HepG2 (cell line): Measurements from ENCODE around the gene ARL5A. TPM values are rescaled to one million over a fixed set of nuclear protein-coding genes. Genes with fewer than 3 reads are reported as not detected.

Source experiments
- ATAC-seq: fragments of 200-7000 bp; cut with Tn5 transposase; 3 replicates; pipeline ENCODE4 v1.9.1; 2020; ENCODE audit warnings: mild to moderate bottlenecking, moderate library complexity
- BruUV-seq: library from RNA; stranded (reverse); fragments of 400-500 nt; replicated peaks from 2 replicates; lab custom pipeline; 2021; lab: Mats Ljungman, UMichigan
- CTCF ChIA-PET: fragments of 300-600 bp; formaldehyde crosslinking; extraction: SDS; loops from one replicate; lab custom pipeline; 2021; ENCODE audit warnings: low total read pairs, inconsistent platforms, low intra/inter-chr PET ratio; lab: Yijun Ruan, JAX
- POLR2A ChIA-PET: fragments of 350-600 bp; sonication (Branson Sonifier 250); formaldehyde crosslinking; loops from one replicate; lab custom pipeline; 2020; ENCODE audit warnings: antibody characterized with exemption, inconsistent platforms; lab: Yijun Ruan, JAX
- DNase-seq: peaks from one replicate; pipeline ENCODE4 v3.0.0-alpha.2; 2015; ENCODE audit warnings: low spot score
- FAIRE-seq: peaks from 3 replicates; lab custom pipeline; 2011; peaks lifted over from hg19 to GRCh38; lab: Jason Lieb, UNC
- H2AFZ ChIP-seq: one replicate; pipeline ENCODE4 v1.6.1; 2011; ENCODE audit warnings: low read length, inconsistent platforms
- H3K27ac ChIP-seq: fragments of 300-600 bp; 3 replicates; pipeline ENCODE4 v1.8.0; 2011; ENCODE audit warnings: mixed run types, mild to moderate bottlenecking, mixed read lengths, low read length, inconsistent platforms; ENCODE audit not compliant: insufficient read depth; ENCODE audit errors: extremely low read length
- H3K27me3 ChIP-seq, 2 experiments: fragments of 200-600 bp in 1 of 2; 2 replicates in 1 of 2; 3 replicates in 1 of 2; pipeline versions ENCODE4 v1.6.0 to v1.8.0; 2011; ENCODE audit warnings: low read length in 2 of 2, mild to moderate bottlenecking in 2 of 2, moderate library complexity in 2 of 2, inconsistent platforms in 1 of 2; ENCODE audit not compliant: insufficient read depth in 2 of 2, control insufficient read depth in 1 of 2
- H3K36me3 ChIP-seq, 2 experiments: fragments of 200-600 bp in 1 of 2; replicated peaks in 1 of 2; 2 replicates in 1 of 2; 3 replicates in 1 of 2; pipeline versions ENCODE4 v1.5.1 to v1.8.0; 2011; ENCODE audit warnings: low read length in 2 of 2, inconsistent platforms in 1 of 2; ENCODE audit not compliant: insufficient read depth in 2 of 2, control insufficient read depth in 1 of 2
- H3K4me1 ChIP-seq: 2 replicates; pipeline ENCODE4 v1.5.1; 2012; ENCODE audit warnings: low read length, inconsistent platforms; ENCODE audit not compliant: insufficient read depth
- H3K4me2 ChIP-seq: 2 replicates; pipeline ENCODE4 v1.6.0; 2011; ENCODE audit warnings: low read depth, low read length, inconsistent platforms
- H3K4me3 ChIP-seq, 3 experiments: fragments of 200-600 bp in 1 of 3; sonication (generic), shearing (Covaris generic) in 1 of 3; replicated peaks in 1 of 3; 2 replicates each; pipeline ENCODE4 v1.5.1; 2011 to 2016; ENCODE audit warnings: low read length in 3 of 3, inconsistent platforms in 2 of 3, low read depth in 2 of 3, mild to moderate bottlenecking in 2 of 3, control low read depth in 1 of 3, mixed read lengths in 1 of 3; ENCODE audit not compliant: insufficient read depth in 1 of 3
- H3K79me2 ChIP-seq: one replicate; pipeline ENCODE4 v1.6.1; 2011; ENCODE audit warnings: low read length, inconsistent platforms; ENCODE audit not compliant: insufficient read depth
- H3K9ac ChIP-seq: 2 replicates; pipeline ENCODE4 v1.6.0; 2011; ENCODE audit warnings: mild to moderate bottlenecking, low read depth, low read length, inconsistent platforms; ENCODE audit not compliant: insufficient read depth
- H3K9me3 ChIP-seq: 2 replicates; pipeline ENCODE4 v1.5.1; 2012; ENCODE audit warnings: mild to moderate bottlenecking, low read length
- H4K20me1 ChIP-seq: 2 replicates; pipeline ENCODE4 v1.6.0; 2011; ENCODE audit warnings: inconsistent platforms, mild to moderate bottlenecking, low read length, moderate library complexity; ENCODE audit not compliant: insufficient read depth
- CREBL2 ChIP-seq: sonication (generic); formaldehyde crosslinking; IDR thresholded peaks from 2 replicates; pipeline ENCODE4 v1.8.1; 2023; ENCODE audit warnings: missing genetic modification reagents, mild to moderate bottlenecking, borderline replicate concordance
- E2F2 ChIP-seq: sonication (generic); formaldehyde crosslinking; IDR thresholded peaks from 2 replicates; pipeline ENCODE4 v1.4.0; 2020; ENCODE audit warnings: missing genetic modification reagents, borderline replicate concordance
- HES4 ChIP-seq: sonication (generic); formaldehyde crosslinking; IDR thresholded peaks from 2 replicates; pipeline ENCODE4 v1.9.0; 2021; ENCODE audit warnings: mild to moderate bottlenecking, missing genetic modification reagents, borderline replicate concordance
- IKZF4 ChIP-seq: sonication (generic); formaldehyde crosslinking; IDR thresholded peaks from 2 replicates; pipeline ENCODE4 v1.5.1; 2020; ENCODE audit warnings: borderline replicate concordance, mild to moderate bottlenecking, low read depth, missing genetic modification reagents; ENCODE audit errors: not compliant biosample characterization
- KAT7 ChIP-seq: IDR thresholded peaks from 2 replicates; pipeline ENCODE4 v1.6.1; 2018; ENCODE audit warnings: borderline replicate concordance, missing compliant biosample characterization
- NRL ChIP-seq: sonication (generic); formaldehyde crosslinking; IDR thresholded peaks from 2 replicates; pipeline ENCODE4 v1.5.0; 2020; ENCODE audit warnings: missing genetic modification reagents, mild to moderate bottlenecking, moderate library complexity, borderline replicate concordance
- PHF20 ChIP-seq: sonication (generic); formaldehyde crosslinking; IDR thresholded peaks from 2 replicates; pipeline ENCODE4 v1.5.0; 2020; ENCODE audit warnings: mild to moderate bottlenecking, missing genetic modification reagents
- PLSCR1 ChIP-seq: sonication (generic); formaldehyde crosslinking; IDR thresholded peaks from 2 replicates; pipeline ENCODE4 v1.5.0; 2020; ENCODE audit warnings: missing genetic modification reagents, mild to moderate bottlenecking, borderline replicate concordance
- SPEN ChIP-seq: sonication (generic); formaldehyde crosslinking; IDR thresholded peaks from 2 replicates; pipeline ENCODE4 v1.5.1; 2020; ENCODE audit warnings: low read depth, mild to moderate bottlenecking, missing genetic modification reagents
- YY1 ChIP-seq: IDR thresholded peaks from 2 replicates; pipeline ENCODE4 v1.6.1; 2011; ENCODE audit warnings: low read length, low read depth, moderate library complexity, mild to moderate bottlenecking; ENCODE audit not compliant: insufficient read depth, insufficient replicate concordance
- ZFP41 ChIP-seq: sonication (generic); formaldehyde crosslinking; IDR thresholded peaks from 2 replicates; pipeline ENCODE4 v1.4.0; 2020; ENCODE audit warnings: mild to moderate bottlenecking, missing genetic modification reagents, borderline replicate concordance
- ZIK1 ChIP-seq: sonication (generic); formaldehyde crosslinking; IDR thresholded peaks from 2 replicates; pipeline ENCODE4 v1.5.0; 2020; ENCODE audit warnings: mild to moderate bottlenecking, low read depth, missing genetic modification reagents, borderline replicate concordance
- ZNF296 ChIP-seq: sonication (generic); formaldehyde crosslinking; conservative IDR thresholded peaks from 2 replicates; pipeline ENCODE4 v1.5.0; 2020; ENCODE audit warnings: mild to moderate bottlenecking, missing genetic modification reagents
- ZNF746 ChIP-seq: sonication (generic); formaldehyde crosslinking; IDR thresholded peaks from 2 replicates; pipeline ENCODE4 v1.8.0; 2022; ENCODE audit warnings: mild to moderate bottlenecking, missing genetic modification reagents
- WGBS: methylation state at CpG from one replicate; pipeline ENCODE4 v1.1.6; 2017; ENCODE audit warnings: low lambda C conversion rate; 5-methylcytosine and 5-hydroxymethylcytosine counted together
- in situ Hi-C: cut with HindIII; loops from 2 replicates; pipeline ENCODE4 v1.10.0; 2017; ENCODE audit warnings: low pct_unique_long_range_greater_than_20kb; ENCODE audit not compliant: extremely low pct_ligation_motif_present
- intact Hi-C: fragments of 100-400 bp; cut with micrococcal nuclease; formaldehyde crosslinking; loops from one replicate; pipeline ENCODE4 v1.10.0; 2022; ENCODE audit not compliant: unreplicated experiment
- polyA plus RNA-seq, 8 experiments: library from polyadenylated mRNA; depleted of rRNA in 3 of 8; stranded (reverse) in 7 of 8; unstranded in 1 of 8; fragments of >200 nt; fragmentation: Illumina TruSeq in 4 of 8; extraction: Trizol in 4 of 8; gene quantifications; 2 replicates each; pipeline versions ENCODE4 v1.2.1 to v1.2.3, GENCODE V29; 2011 to 2016; ENCODE audit warnings: low read depth in 4 of 8, missing spikeins in 1 of 8, mixed read lengths in 1 of 8; ENCODE audit not compliant: insufficient read depth in 1 of 8
- total RNA-seq, 5 experiments: library from RNA; depleted of rRNA; stranded (reverse); fragments of >200 nt; fragmentation: Illumina TruSeq; extraction: Trizol; gene quantifications; 2 replicates each; pipeline ENCODE4 v1.2.3, GENCODE V29; 2016; ENCODE audit warnings: low read depth in 1 of 5
- TF ChIP-seq, protein P1 (sequence below): sonication (generic); formaldehyde crosslinking; IDR thresholded peaks from 2 replicates; pipeline ENCODE4 v1.5.0; 2020; ENCODE audit warnings: missing genetic modification reagents

ARL5A gene
- total and polyA plus RNA-seq, 2 of the 13 experiments (the other 11 are each of a cell fraction or from before 2014, with no cell fraction given) = 47.5 to 149 TPM

- TF ChIP-seq SPEN (no peak), HES4 (CRISPR knock-in tag) (no peak), NRL (CRISPR knock-in tag) (no peak), ZFP41 (CRISPR knock-in tag) (no peak), KAT7 (CRISPR knock-in tag) (no peak), PLSCR1 (CRISPR knock-in tag) (no peak), YY1 (no peak), PHF20 (CRISPR knock-in tag) (no peak), IKZF4 (CRISPR knock-in tag) (no peak)
- TF ChIP-seq, protein P1, sequence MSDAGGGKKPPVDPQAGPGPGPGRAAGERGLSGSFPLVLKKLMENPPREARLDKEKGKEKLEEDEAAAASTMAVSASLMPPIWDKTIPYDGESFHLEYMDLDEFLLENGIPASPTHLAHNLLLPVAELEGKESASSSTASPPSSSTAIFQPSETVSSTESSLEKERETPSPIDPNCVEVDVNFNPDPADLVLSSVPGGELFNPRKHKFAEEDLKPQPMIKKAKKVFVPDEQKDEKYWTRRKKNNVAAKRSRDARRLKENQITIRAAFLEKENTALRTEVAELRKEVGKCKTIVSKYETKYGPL (CRISPR knock-in tag) = no peak
Observed at GRCh38 chr2:151766437-151767153, 61.6 kb downstream of the ARL5A start (continued).

GRCh38 chr2:151765760-151766410 lies 62.3 kb downstream of the ARL5A start:
- Histone ChIP-seq H3K9me3 (no peaks in the 10 kb centered on the region), H3K27ac (no peak overlapping the region), H3K79me2 (no peaks in the 10 kb centered on the region), H3K4me2 (no peak overlapping the region), H2AFZ (no peak overlapping the region), H4K20me1 (no peaks in the 10 kb centered on the region), H3K9ac (no peak overlapping the region), H3K4me1 (peaks cover 12% of the 10 kb centered on the region), H3K27me3 (no peaks in the 10 kb centered on the region), H3K4me3 (no peak overlapping the region), H3K36me3 (no peaks in the 10 kb centered on the region)
- DNase-seq = no peak
- POLR2A ChIA-PET = no interaction called here
- CTCF ChIA-PET = no interaction called here
- 89% methylated on average over 10 of the region's 10 CpGs for WGBS
- no peak for ATAC-seq
- in situ Hi-C loops (no loop called here), intact Hi-C loops (no loop called here)
- FAIRE-seq = no peak
- BruUV-seq = no TSS peak
- no peak for TF ChIP-seq CREBL2 (CRISPR knock-in tag)
- no peak for TF ChIP-seq ZIK1
- TF ChIP-seq E2F2 (CRISPR knock-in tag) = no peak
- no peak for TF ChIP-seq ZNF296 (CRISPR knock-in tag)
- no peak for TF ChIP-seq ZNF746 (CRISPR knock-in tag)
